OCI-LY3 (cell line): ENCODE measurements around the gene CEP120.

Experiments
- EZH2phosphoT487 ChIP-seq: fragments of 200-600 bp; shearing (Covaris generic); IDR thresholded peaks from 2 replicates; pipeline ENCODE4 v1.6.1; 2018; ENCODE audit warnings: antibody characterized with exemption, mixed run types, low read depth
- TF ChIP-seq, protein P1 (sequence below): fragments of 200-600, 300-600 bp; sonication (generic); IDR thresholded peaks from 2 replicates; pipeline ENCODE4 v1.5.1; 2014; ENCODE audit warnings: antibody characterized with exemption, low read length, low read depth

DNA sequence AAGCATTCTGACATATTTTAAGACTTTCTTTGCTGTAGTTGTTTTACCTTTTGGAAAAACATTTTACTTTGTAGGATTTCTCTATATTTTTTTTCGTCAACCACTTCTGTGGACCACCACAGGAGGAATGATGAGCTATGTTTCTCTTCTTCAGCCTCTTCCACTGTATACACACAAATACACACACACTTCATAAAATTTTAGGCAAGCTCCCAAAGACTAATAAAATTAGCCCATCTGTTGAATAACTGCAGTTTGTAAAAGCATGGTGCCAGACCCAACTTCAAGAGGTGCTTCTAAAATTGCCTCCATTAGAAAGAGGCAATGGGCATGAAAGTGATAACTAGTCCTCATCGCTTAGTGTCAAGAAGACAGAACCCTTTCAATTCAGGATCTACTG, 4.1 kb upstream of the CEP120 start:
- TF ChIP-seq, protein P1, sequence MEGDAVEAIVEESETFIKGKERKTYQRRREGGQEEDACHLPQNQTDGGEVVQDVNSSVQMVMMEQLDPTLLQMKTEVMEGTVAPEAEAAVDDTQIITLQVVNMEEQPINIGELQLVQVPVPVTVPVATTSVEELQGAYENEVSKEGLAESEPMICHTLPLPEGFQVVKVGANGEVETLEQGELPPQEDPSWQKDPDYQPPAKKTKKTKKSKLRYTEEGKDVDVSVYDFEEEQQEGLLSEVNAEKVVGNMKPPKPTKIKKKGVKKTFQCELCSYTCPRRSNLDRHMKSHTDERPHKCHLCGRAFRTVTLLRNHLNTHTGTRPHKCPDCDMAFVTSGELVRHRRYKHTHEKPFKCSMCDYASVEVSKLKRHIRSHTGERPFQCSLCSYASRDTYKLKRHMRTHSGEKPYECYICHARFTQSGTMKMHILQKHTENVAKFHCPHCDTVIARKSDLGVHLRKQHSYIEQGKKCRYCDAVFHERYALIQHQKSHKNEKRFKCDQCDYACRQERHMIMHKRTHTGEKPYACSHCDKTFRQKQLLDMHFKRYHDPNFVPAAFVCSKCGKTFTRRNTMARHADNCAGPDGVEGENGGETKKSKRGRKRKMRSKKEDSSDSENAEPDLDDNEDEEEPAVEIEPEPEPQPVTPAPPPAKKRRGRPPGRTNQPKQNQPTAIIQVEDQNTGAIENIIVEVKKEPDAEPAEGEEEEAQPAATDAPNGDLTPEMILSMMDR: no peak
- no peak for TF ChIP-seq EZH2phosphoT487
